Activated T-cell treated with anti-CD3 and anti-CD28 coated beads for 4 hours (primary cell): ENCODE results near the gene FAXC.
"Not testable (repeated sequence)": the region's sequence is repeated elsewhere in the genome, so short reads cannot be mapped to it uniquely, and the experiment has no call there.

Source experiments
- DNase-seq: peaks from one replicate; pipeline ENCODE4 v3.0.0-alpha.2; 2020

The FAXC gene

DNA sequence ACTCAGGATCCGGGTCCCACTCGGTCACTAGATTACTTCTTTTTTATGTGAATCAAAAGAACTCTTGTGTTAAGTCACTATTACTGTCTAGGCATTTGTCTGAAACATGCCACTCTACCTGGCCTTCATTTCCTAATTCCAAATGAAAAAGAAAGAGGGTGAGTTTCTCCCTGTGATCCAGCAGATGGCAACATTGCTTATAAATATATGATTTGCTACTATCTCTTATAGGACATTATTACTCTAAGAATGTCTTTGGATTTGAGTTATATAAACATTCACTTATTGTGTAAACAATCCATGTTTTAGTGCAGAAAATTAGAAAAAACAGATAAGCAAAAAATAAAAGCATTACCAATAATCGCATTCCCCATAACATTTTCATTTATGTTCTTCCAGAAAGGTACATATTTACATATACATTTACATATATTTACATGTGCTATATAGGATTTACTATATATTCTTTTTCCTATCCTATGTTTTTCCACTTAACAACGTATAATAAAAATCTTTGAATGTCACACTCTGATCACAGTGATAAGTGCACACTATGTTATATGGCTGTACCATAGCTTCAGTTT is 66.9 kb downstream of the FAXC start:
- DNase-seq: no peak

DNA sequence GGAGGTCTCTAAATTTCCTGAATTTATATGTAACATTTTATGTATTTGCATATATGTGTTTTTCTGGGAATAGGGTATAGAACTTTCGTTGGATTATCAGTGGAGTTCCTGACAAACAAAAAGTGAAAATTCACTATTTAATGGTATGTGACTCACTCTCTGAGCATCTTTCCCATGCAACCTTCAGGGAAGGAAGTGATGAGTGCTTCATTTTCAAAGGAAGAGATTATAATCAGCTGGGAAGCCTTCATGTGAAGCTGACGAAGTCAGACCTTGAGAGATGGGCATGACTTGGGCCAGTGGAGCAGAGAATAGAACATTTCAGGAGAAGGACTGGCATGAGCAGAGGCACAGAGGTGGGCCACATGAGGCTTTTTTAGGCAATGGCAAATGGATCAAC is 72.7 kb downstream of the FAXC start:
- DNase-seq: no peak

DNA sequence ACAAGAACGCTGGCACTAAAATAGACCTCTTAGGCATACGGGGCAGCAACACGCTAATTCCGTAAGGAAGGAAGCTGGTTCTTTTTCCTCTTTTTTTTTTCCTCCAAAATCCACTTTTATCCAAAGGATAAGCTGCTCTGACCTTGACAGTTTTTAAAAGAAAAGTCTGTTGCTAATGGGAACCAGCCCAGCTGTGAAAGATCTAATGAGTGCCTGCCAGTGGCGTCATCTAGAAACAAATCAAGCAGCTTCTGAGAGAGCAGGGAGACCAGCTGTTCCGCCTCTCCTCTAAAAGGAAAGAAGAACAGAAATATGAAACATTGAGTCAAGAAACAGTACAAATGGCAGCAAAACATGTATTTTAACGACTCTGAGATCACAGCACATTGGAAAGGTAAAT is 78.6 kb downstream of the FAXC start:
- DNase-seq: no peak

DNA sequence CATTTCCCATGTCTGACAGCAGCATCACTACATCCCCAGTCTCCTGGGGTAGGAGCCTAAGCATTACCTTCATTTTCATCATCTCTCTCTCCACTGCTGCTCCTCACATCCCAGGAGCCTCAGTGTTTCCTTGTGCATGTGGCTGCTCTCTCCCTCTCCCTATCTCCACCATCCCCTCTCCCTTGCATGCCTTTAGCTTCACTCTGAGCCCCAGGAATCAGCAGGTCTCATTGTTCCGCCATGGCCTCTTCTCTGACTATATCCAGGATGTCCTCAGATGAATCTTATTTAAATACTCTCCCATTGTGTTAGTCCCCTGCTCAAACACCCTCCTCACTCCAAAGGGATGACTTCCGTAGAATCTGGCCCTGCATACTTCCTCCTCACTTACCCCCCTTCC is 79.4 kb downstream of the FAXC start:
- no peak for DNase-seq

DNA sequence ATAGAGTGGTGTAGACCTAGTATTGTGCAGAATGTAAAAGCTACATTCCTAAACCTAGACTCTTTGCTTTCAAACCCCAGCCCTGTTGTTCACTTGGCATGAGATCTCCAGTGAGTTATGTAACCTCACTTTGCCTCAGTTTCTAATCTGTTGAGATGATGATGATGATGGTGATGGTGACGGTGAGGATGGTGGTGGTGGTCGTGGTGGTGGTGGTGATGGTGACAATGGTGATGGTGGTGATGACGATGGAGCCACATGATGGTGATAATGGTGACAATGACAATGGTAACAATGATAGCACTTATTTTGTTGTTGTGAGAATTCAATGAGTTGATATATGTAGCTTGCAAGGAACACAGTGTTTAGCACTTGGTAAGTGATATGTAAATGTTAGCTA is 80.3 kb downstream of the FAXC start:
- no peak for DNase-seq

DNA sequence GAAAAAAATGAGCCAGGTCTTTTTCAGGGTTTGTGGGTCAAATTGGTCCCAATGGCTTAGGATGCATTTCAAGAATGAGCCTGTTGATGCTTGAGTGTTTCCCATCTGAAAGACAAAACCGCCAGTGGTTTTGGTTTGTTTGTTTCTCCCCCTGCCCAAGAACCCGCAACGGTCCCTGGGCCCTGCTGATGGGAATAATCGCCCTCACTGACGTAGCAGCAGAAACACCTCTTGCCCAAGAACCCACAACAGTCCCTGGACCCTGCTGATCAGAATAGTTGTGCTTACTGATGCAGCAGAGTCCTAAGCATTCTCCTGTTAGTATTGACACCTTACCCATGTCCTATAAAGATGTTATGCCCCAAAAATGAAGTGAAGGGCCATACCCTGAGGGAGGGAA is 82.5 kb downstream of the FAXC start:
- not testable (repeated sequence) for DNase-seq

DNA sequence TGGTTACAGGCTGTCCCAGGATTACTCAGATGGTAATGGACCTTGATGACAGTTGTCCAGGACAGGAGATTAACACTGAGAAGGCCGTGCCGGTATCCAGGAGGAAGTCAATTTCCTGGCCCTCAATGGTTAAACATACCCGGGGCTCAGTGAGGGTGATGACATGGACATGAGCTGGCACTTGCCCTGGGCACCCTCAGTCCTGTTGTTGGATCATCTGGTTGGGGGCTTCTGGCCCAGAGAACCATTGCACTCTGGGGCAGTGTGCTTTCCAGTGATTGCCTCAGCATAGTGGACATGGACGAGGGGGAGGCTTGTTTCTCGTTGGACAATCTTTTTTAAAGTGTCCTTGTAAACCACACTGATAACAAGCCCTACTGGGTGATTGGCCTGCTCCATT is 84.0 kb downstream of the FAXC start:
- DNase-seq: not testable (repeated sequence)

DNA sequence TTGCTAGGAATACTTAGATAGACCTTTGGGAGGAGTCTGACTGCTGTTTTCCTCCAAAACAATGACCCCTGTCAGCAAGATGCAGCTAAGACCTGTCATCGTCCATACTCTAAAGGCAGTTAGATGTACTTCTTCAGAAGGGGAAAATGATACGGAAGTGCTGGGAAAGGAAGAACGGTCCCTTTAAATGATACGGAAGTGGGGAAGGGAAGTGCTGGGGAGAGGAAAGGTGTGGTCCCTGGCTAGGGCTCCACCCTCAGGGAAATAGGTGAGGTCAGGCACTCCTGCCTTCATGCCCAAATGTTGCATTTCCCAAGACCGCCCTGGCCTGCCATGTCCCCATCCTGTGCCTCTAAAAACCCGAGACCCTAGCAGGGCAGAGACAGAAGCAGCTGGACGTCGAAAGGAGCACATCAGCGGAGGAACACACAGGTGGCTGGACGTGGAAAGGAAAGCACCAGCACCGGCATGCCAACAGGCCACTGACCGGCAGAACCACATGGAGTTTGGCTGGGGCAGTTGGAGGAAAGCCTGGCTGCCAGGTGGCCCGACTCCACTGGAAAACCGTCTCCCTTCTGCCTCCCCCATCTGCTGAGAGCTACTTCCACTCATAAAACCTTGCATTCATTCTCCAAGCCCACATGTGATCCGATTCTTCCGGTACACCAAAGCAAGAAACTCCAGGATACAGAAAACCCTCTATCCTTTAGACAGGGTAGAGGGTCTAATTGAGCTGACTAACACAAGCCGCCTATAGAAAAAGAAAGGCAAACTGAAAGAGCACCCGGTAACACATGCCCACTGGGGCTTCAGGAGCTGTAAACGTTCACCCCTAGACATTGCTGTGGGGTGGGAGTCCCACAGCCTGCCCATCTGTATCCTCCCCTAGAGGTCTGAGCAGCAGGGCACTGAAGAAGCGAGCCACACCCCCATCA is 94.6 kb downstream of the FAXC start:
- DNase-seq: no peak

DNA sequence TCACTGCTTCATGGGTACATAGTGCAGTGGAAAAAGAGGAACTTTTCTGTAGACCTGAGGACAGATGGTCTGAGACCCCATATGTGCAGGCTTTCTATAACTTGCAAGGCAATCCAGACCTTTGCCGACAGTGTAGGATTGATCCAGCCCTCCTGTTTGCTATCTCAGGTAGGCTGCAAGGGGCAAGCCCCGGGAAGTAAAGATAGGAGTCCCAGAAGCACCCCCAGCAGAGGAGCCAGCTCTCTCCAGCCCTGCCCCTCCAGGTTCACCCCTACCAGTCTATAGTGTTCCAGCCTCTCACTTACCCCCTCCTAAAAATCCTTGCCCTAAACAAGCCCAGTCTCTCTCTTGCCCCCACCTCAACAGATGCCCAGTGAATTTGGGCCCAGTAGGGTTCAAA is 96.2 kb downstream of the FAXC start:
- no peak for DNase-seq

DNA sequence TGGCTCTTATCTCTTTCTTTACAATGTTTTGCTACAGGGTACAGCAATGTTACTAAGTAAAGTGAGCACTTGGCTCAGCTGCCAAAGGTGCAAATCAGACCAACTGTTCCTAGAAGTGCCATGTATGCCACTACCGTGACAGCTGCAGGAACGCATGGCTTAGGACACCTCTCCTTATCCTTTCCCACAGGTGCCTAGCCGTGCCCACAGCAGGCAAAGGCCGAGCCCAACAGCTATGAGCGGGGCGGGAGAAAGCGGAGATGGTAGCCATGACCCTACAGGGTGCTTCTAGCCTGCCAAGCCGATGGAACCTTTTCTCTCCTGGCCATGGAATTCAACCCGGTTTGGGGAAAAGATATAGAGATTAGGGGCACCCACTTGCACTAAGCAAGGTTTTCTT is 97.1 kb downstream of the FAXC start:
- DNase-seq: no peak

DNA sequence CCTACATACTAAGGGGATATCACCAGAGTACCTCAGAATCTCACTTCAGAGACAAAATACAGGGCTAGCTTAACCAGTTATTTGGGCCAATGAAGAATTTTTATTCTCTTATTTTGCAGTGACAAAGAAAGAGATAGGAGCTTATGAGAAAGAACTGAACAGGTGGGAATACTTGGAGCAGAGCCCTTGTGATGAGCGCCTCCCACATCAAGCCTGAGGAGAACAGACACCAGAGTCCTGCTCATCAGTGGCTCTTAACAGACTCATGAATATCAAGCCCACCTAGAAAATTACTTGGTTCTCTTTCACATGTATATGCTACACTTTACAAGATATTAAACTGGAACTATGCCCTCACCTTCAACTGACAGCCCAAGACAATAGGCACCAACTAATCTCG is 99.0 kb downstream of the FAXC start:
- DNase-seq: no peak

DNA sequence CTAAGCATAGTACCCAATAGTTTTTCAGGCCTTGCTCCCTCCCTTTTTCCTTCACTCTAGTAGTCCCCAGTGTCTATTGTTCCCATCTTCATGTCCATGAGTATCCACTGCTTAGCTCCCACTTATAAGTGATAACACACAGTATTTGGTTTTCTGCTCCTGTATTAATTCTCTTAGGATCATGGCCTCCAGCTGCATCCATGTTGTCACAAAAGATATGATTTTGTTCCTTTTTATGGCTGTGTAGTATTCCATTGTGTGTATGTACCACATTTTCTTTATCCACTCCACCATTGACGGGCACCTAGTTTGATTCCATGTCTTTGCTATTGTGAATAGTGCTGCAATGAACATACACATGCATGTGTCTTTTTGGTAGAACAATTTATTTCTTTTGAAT is 102.9 kb downstream of the FAXC start:
- no peak for DNase-seq

DNA sequence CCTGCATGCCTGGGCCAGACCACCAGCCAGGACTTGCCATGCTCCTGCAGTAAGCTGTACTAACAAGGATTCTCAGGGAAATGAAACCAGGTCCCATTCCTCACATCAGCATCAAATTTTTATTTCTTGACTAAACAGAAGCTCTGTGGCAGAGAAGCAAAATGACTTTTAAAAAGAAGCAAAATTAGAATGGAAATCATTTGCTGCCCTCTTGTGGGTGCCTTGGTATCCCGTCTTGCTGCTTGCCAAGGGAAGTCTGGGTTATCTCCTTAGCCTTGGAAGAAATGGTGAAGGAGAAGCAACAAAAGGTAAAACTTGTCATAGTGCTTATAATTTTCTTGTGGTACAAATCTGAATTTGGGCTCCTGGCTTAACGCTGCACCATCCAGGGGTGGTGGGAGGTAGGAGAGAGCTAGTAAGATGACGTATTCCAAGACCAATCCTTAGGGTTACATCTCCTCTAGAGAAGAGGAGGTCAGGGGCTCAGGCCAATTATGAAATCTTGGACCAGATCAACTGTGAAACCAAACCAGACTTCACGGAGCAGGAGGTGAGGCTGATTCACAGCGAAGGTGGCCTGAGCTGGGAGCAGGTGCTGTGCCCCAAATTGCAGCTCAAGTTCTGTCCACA is 107.5 kb downstream of the FAXC start:
- no peak for DNase-seq

DNA sequence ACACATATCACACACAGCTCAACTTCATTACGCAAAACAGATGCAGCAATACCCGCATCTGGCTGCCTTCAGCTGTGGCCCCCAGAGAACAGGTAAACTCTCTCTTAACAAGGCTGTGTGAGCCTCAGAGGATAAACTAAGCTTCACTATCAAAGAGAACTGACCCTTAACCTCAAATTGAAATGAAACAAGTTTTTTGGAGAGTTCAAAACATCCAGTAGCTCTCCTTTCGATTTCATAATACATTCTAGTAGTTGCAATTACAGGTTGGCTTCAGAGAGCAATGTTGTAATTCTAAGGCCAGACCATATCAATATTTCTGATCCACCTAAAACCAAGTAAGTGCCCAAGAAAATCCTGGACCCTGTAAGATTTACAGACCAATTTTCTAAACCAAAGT is 113.5 kb downstream of the FAXC start:
- DNase-seq: no peak

DNA sequence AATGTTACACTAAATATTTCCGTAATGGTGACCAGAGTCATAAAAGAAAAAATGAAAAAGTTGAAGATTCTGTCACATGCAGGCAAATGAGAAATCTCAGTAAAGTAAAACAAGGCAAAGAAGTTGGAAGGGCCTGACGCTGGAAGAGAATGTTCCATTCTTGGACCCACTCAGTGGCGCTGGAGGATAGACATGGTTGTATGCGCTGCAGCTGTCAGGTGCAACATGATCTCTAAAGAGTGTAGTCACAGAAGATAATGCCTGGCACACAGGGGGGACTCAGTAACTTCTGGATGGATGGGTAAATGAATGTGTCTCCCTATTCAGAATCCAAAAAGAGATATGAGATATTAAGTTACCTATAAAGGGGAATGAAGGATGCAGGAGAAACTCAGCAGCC is 116.3 kb downstream of the FAXC start:
- DNase-seq: no peak

DNA sequence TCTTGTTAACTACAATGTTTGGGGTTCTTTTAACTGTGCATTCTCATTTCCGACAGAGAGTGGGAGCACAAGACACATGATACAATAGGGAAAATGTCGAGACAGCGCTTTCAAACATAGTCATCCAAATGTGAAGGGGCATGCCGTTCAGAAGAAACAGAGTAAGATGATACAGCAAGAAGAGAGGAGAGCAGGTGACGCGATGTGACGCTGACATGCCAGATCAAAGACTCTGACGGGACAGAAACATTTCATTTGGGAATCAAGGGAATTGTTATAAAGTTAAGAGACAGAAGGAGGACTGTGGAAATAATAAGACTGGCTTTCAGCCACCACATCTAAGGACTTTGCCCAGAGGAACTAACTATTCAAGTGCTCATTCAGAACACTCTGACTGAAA is 117.4 kb downstream of the FAXC start:
- no peak for DNase-seq

DNA sequence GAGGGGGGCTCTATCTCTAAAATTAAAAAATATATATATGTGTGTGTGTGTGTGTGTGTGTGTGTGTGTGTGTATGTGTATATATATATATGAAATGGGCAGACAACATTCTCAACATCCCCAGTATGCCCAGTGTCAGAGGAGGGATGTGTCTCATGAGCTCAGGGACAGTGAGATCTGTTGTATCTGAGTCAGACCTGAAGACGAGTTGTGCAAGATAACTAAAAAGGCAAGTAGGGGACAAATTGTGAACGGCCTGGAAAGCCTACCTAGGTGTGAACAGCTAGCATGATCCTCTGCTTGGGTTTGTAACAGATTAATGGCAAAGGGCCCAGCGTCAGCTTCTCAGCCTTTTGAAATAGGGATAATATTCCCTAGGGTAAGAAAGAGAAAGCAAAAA is 124.3 kb downstream of the FAXC start:
- DNase-seq: no peak
